A204.1 (cell line): Measurements from ENCODE around the gene TMEM94.
"Not testable (repeated sequence)": the region's sequence is repeated elsewhere in the genome, so short reads cannot be mapped to it uniquely, and the experiment has no call there.

ENCODE experiments used
- FAIRE-seq: peaks from 2 replicates; lab custom pipeline; 2012; peaks lifted over from hg19 to GRCh38; lab: Jason Lieb, UNC

Gene TMEM94

DNA sequence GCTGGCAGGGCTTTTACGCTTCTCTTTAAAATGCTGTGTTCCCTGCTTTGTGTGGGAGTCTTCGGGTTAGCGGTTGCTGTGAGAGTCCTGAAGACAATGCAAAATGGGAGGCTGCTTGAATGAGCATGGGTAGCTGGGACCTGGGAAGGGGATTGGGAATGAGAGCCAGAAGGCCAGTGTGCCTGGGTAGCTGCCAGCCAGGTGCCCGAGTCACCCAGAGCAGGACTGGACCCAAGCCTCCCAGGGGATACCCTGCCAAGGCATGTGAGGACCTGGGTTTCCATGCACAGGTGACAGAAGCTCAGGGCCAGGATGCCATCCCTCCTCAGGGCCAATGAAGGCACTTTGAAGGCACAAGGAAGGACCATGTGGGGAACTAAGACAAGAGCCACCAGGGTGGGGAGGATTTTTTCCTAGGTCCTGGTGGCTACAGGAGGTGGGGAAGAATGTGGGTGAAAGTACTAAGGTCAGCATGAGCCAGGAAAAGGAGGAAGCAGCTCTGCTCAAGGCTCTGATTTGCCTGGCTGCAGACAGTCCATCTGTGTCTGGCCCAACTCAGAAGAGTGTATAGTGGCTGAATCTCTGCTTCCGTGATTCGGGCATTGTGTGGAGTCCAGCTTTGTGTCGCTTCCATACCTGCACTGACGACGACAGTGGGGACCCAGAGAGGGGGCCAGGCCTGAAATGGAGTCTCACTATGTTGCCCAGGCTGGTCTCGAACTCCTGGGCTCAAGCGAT is 20.5 kb downstream of the TMEM94 start:
- no peak for FAIRE-seq

DNA sequence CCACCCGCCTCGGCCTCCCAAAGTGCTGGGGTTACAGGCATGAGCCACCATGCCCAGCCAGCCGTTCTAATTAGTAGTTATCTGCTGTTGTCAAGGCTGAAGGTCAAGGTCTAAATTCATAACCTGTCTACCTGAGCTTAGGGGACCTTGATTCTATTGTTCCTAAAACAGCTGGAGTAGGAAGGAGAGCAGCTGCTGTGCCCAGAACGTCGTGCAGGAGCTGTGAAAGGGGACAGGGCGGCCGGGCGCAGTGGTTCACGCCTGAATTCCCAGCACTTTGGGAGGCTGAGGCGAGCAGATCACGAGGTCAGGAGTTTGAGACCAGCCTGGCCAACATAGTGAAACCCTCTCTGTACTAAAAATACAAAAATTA is 21.0 kb downstream of the TMEM94 start:
- FAIRE-seq: not testable (repeated sequence)

DNA sequence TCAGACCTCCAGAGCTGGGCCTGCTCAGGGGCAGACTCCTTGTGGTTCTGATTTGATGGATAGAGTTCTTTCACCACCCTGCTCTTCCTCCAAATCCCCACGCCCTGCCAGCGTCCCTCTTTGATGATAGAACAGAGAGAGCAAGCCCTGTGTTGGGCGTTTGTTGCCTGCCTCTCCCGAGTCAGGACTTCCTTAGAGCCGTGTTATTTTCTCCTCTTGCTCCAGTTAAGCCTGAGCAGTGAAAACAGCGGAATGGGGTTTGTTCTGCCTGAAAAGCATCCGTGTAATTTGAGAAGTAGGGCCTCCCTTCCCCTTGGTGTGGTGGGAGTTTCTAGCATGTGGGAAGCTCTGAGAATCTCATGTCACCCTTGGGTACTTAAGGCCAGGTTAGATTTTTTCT is 22.1 kb downstream of the TMEM94 start:
- no peak for FAIRE-seq

DNA sequence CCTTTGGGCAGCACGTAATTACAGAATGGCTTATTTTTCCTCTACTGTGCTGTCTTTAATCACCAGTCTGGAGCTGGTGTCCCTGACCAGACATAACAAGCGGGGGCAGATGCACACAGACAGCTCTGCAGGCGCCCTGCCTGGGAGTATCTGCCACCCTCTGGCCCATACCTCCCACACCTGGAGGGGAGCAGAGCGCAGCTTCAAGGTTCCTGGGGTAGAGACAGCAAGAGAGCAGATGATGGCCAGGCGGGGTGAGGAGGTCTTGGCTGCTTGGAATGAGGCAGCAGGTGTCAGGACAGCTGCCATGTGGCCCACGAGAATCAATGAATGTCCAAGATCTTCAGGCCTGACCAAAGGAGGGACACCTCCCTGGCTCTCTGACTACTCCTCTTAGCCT is 23.8 kb downstream of the TMEM94 start:
- no peak for FAIRE-seq

DNA sequence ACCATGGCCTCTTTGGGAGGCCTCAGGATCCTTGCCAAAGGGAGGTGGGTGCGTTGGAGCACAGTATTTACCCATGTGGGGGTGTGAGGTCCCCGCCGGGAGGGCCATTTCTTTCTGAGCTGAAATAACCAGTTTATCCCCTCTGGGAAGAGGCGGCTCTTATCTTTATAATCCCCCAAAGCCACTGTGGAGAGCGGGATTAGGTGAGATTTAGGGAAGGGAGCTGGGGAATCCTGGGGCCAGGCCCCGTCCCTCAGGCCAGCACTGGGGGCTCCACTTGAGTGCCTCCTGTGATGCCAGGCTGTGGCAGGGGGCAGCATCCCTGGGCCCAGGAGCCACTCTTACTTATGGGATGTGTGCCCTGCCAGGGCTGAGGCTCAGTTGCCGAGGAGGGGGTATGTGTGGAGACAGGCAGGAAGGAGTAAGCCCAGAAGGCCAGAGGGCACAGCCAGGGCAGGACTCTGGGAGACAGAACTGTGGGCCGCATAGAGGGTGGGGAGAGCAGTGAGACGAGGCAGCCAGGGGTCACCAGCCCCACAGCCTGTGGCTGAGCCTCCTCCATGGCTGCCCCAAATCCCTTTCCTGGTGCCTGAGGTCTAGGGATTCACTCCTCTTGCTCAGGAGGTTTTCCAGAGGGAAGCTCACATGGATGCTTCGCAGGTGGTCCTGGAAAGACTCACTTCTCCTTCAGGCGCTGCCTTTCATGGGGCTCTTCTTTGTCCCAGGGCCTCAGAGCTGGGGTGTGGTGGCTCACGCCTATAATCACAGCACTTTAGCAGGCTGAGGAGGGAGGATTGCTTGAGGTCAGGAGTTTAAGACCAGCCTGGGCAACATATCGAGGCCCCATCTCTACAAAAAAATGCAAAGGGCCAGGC is 25.0 kb downstream of the TMEM94 start:
- no peak for FAIRE-seq

DNA sequence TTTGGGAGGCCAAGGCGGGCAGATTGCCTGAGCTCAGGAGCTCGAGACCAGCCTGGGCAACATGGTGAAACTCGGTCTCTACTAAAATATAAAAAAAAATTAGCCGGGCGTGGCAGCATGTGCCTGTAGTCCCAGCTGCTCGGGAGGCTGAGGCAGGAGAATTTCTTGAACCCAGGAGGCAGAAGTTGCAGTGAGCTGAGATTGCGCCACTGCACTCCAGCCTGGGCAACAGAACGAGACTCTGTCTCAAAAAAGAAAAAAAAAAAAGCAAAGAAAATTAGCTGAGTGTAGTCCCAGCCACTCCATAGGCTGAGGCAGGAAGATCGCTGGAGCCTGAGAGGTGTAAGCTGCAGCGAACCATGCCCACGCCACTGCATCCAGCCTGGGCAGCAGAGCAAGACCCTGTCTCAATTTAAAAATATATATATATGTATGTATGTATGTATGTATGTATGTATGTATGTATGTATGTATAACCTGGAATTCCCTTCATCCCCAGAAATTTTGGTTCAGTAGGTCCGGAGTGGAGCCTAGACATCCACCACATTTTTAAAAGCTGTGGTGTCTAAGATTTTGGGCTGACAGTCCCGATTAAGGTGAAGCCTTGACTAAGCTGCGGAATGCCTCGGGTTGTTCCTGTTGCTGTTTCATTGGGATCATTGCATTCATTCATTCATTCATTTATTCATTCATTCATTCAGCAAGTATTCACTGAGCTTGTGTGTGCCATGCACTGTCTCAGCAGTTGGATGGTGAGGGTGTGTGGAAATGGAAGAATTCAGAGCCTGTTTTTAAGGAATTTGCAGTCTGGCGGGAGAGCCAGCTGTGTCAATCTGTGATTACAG is 25.9 kb downstream of the TMEM94 start:
- FAIRE-seq: no peak

DNA sequence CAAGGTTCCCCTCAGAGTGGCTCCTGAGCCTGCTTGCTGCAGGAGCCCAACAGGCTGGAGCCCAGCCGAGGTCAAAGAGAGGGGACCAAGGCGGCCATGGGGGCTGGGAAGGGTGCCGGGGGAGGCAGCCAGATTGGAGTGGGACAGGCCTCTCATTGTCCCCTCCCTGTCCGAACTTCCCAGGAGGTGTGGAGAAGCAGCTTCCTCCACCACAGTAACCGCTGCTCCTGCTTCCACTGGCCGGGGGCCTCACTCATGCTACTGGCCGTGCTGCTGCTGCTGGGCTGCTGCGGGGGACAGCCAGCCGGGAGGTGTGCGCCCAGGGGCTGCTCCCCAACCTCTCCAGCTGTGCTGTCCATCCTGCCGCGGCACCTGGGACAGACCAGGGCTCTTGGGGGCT is 29.3 kb downstream of the TMEM94 start:
- no peak for FAIRE-seq

DNA sequence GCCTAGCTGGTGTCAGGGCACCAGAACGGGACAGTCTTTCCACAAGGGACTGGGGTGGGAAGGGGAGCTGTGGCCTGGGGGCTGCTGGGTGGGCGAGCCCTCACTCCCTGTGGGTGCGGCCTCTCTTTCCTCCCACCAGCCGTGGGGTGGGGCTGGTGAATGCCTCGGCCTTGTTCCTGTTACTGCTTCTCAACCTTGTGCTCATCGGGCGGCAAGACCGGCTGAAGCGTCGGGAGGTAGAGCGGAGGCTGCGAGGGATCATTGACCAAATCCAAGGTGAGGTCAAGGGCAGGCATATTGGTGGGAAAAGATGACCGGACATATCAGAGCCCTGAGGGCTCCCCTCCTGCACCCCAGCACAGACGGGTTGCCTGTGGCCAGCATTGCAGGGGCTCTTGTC is 29.7 kb downstream of the TMEM94 start:
- FAIRE-seq: no peak

DNA sequence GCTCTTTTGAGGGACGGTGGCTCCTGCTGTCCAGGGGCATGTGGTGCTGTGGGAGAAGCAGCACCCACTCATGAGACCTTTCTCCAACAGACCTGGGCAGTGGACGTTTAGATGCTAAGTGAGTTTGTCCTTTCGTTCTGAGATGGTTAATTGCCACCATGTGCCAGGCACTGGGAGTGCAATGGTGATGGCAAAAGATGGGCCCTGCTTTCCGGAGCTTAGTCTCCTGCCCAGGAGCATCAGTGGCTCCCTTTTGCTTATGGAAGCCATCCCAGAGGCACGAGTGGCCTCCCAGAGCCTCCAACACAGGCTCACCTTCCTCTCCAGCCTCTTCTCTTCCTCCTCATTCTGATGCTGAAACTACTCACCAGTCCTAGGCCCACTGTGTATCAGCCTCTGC is 30.5 kb downstream of the TMEM94 start:
- no peak for FAIRE-seq

DNA sequence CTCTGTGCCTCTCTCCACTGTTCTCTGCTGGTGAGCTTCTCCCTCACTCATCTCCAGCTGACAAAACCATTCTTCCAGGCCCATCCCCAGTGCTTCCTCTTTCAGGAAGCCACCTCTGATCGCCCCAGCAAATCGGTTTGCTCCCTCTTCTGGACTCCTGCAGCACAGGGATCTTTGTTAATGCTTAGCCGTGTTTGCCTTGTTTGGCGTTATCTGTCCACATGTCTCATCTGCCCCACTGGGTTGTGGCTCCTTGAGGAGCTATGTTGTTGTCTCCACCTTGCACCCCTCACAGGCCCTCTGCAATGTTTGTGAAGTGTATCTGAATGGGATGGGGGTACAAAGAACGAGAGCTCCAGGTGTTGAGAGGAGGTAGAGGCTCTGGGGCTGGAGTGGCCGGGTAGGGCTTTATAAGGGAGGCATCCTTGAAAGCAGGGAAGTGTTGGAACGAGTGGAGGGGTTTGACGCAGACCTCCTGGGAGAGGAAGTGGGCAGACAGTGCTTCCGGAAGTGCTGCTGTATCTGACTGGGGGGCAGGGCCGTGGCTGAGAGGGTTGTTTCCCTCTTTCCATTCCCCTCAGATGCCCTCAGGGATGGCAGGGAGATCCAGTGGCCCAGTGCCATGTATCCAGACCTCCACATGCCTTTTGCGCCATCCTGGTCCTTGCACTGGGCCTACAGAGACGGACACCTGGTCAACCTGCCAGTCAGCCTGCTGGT is 31.1 kb downstream of the TMEM94 start:
- no peak for FAIRE-seq

DNA sequence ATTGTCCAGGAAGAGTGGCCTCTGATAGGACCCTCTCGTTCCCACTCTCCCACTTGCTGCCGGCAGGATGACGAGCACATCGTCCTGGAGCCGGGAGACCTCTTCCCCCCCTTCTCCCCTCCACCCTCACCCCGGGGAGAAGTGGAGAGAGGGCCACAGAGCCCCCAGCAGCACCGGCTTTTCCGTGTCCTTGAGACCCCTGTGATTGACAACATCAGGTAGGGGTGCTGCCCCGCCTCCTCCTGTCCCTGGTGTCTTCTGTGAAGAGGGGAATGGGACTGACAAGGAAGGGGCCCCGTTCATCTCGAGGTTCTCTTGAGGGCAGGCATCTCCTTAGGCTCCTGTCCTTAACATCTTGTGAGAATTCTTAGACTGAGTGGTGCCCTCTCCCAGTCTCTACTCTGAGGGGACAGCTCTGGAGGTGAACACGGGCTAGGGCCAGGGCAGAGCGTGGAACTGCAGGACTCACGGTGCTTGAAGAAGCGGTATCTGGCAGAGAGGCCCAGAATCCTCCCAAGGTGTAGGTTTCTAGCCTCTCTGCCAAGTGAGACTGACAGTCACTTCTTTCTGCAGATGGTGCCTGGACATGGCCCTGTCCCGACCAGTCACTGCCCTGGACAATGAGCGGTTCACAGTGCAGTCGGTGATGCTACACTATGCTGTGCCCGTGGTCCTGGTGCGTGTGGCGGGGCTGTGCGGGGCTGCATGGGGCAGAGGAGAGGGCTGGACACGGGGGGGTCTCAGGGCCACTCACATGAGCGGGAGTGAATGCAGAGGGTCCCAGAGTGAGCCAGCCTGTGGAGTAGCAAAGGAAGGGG is 32.5 kb downstream of the TMEM94 start:
- no peak for FAIRE-seq

DNA sequence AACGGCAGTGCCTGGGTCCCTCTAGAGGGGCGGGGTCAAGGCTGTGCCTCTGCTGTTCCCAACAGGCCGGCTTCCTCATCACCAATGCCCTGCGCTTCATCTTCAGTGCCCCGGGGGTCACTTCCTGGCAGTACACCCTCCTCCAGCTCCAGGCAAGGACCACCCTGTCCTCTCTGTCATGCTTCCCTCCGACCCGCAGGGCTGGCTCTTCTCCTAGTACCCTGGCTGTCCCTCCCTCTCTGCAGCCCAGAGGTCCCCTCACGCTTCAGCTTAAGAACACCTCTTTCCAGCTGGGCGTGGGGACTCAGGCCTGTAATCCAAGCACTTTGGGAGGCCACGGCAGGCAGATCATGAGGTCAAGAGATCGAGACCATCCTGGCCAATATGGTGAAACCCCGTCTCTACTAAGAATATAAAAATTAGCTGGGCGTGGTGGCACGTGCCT is 33.1 kb downstream of the TMEM94 start:
- no peak for FAIRE-seq

DNA sequence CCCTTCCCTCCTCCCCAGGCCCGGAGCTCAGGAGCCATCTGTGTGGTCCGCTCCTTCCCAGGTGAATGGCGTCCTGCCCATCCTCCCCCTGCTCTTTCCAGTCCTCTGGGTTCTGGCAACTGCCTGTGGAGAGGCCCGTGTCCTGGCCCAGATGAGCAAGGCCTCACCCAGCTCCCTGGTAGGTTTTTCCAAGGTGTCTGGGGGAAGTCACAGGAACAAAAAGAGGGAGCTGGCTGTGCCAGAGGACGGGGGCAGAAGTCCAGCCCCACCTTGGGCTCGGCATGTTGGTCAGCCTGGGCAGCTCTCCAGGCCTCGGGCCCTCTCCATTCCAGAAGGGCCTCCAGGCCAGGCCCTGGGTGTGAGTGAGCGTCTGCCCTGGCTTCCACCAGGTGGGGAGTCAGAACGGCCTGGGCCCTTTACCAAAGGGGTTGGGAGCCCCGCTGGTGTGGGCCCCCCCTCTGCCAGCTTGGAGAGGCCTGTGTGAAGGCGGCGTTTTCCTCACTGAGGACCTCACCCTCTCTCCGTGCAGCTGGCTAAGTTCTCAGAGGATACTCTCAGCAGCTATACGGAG is 33.8 kb downstream of the TMEM94 start:
- FAIRE-seq: no peak

DNA sequence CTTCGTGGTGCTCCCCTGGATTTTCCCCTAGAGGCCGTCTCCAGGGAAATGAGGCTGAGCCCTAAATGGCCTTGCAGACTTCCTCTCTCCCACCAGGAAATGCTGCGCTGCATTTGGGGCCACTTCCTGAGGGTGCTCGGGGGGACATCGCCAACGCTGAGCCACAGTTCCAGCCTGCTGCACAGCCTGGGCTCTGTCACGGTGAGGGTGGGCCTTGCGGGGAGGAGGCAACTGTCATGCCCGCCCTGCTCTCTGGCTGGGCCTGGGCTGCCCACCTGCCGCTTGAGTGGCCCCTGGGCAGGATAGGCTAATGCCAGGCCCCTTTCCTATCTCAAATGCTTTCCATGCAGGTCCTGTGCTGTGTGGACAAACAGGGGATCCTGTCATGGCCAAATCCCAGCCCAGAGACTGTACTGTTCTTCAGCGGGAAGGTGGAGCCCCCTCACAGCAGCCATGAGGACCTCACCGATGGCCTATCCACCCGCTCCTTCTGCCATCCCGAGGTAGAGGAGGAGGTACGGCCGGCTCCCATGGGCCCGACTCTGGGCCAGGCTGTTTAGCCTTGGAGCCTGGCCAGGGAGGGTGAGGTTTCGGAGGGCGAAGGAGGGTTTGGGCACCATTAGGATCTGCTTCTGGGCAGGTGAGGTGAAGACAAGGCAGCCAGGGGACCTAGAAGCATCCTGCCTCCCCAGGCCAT is 34.7 kb downstream of the TMEM94 start:
- no peak for FAIRE-seq

DNA sequence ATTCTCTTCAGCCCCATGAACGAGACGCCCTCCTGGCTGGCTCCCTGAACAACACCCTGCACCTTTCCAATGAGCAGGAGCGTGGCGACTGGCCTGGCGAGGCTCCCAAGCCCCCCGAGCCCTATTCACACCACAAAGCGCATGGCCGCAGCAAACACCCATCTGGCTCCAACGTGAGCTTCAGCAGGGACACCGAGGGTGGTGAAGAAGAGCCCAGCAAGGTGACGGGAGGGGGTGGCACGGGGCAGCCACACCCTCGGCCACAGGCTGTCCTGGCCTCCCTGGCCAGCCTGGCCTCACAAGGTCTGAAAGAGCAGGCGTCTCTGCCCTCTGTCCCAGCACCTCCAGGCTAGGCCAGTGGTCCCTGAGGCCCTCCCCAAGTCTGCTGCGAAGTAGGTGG is 35.2 kb downstream of the TMEM94 start:
- FAIRE-seq: no peak

DNA sequence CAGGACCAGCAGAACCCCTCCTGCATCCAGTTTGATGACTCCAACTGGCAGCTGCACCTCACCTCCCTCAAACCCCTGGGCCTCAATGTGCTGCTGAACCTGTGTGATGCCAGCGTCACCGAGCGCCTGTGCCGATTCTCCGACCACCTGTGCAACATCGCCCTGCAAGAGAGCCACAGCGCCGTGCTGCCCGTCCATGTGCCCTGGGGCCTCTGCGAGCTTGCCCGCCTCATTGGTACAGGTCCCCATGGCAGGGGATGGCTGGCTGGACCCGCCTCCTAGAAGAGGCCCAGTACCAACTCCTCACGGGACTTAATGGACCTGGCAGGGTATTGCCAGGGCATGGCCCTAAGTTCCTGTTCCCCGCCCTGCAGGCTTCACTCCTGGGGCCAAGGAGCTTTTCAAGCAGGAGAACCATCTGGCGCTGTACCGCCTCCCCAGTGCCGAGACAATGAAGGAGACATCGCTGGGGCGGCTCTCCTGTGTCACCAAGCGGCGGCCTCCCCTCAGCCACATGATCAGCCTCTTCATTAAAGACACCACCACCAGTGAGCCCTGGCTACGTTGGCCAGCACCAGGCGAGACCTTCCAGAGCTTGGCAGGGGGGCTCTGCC is 36.2 kb downstream of the TMEM94 start:
- FAIRE-seq: no peak

DNA sequence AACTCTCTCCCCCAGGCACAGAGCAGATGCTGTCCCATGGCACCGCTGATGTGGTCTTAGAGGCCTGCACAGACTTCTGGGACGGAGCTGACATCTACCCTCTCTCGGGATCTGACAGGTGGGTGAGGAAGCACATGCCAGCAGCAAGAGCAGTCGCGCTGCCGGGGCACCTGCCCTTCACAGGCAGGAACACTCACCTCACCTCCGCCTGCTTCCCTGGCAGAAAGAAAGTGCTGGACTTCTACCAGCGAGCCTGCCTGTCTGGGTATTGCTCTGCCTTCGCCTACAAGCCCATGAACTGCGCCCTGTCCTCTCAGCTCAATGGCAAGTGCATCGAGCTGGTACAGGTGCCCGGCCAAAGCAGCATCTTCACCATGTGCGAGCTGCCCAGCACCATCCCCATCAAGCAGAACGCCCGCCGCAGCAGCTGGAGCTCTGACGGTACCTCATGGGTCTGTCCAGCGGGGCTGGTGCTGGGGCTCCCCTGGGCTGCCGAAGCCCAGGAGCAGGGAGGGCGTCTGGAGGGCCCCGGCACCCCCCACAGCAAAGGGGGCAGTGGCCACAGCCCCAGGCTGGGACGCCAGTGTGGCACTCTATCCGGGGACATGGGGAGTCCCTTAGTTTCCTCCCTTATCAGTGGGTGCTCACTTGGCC is 37.2 kb downstream of the TMEM94 start:
- no peak for FAIRE-seq

DNA sequence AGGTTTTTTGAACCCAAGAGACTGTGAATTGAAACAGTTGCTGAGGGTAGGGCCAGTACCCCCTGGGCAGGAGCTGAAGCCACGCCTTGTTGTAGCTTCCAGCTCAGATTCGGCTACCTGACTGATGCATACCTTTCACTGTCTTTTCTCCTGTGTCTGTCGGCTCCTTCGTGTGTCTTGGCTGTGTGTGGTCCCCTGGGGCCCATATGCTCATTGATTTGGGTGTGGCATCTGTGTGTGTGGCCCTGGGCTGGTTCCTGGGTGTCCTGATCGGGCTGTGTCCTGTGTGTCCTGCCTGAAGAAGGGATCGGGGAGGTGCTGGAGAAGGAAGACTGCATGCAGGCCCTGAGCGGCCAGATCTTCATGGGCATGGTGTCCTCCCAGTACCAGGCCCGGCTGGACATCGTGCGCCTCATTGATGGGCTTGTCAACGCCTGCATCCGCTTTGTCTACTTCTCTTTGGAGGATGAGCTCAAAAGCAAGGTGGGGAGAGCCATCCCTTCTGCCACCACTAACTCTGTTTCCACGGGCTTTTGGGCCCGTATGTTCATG is 38.0 kb downstream of the TMEM94 start:
- FAIRE-seq: no peak

DNA sequence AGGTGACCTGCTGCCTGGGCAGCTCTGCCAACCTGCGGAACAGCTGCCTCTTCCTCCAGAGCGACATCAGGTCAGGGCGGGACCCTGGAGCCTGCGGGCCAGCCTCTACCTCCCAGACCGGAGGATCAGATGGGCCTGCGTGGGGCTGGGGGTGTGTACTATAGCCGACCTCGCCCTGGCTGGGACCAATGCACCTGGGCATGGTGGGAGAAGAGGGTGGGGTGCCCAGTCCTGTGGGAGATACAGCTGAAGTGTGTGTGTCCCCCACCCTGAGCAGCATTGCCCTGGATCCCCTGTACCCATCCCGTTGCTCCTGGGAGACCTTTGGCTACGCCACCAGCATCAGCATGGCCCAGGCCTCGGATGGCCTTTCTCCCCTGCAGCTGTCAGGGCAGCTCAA is 39.6 kb downstream of the TMEM94 start:
- no peak for FAIRE-seq
